Suprapubic skin (tissue), 4 donors: ENCODE data around the gene KCNB1. TPM values are rescaled to one million over a fixed set of nuclear protein-coding genes. Genes with fewer than 3 reads are reported as not detected.

Experiments used
- DNase-seq, 2 donors: peaks; one replicate each; pipeline ENCODE4 v3.0.0-alpha.2; 2019; ENCODE audit warnings: low spot score in 2 of 2
- H3K27ac ChIP-seq: fragments of 200-600 bp; sonication (generic); one replicate; pipeline ENCODE4 v1.5.1; 2019
- H3K27me3 ChIP-seq: fragments of 200-600 bp; sonication (generic); one replicate; pipeline ENCODE4 v1.5.1; 2019
- H3K36me3 ChIP-seq: fragments of 200-600 bp; sonication (generic); one replicate; pipeline ENCODE4 v1.5.1; 2019
- H3K4me1 ChIP-seq: fragments of 200-600 bp; sonication (generic); one replicate; pipeline ENCODE4 v1.5.1; 2019
- H3K4me3 ChIP-seq: fragments of 200-600 bp; sonication (generic); one replicate; pipeline ENCODE4 v1.5.1; 2019; ENCODE audit warnings: mild to moderate bottlenecking
- H3K9me3 ChIP-seq: fragments of 200-600 bp; sonication (generic); one replicate; pipeline ENCODE4 v1.5.1; 2019
- CTCF ChIP-seq, 2 donors: fragments of 200-600 bp in 1 of 2; fragments of 450-650 bp in 1 of 2; sonication (generic) in 1 of 2; IDR thresholded peaks; one replicate each; pipeline ENCODE4 v1.5.1; 2016 to 2019; ENCODE audit warnings: antibody characterized with exemption in 2 of 2, mild to moderate bottlenecking in 1 of 2, moderate library complexity in 1 of 2
- EP300 ChIP-seq: sonication (generic); formaldehyde crosslinking; IDR thresholded peaks from one replicate; pipeline ENCODE4 v1.6.1; 2017; ENCODE audit warnings: antibody characterized with exemption
- POLR2A ChIP-seq, 2 donors: fragments of 450-650 bp; IDR thresholded peaks; one replicate each; pipeline ENCODE4 v1.6.1; 2017; ENCODE audit warnings: antibody characterized with exemption in 2 of 2, mild to moderate bottlenecking in 2 of 2, moderate library complexity in 2 of 2
- POLR2AphosphoS5 ChIP-seq, 3 donors: sonication (generic); formaldehyde crosslinking; IDR thresholded peaks; one replicate each; pipeline ENCODE4 v1.6.1; 2017; ENCODE audit warnings: antibody characterized with exemption in 3 of 3
- WGBS: methylation state at CpG from one replicate; pipeline ENCODE4 v1.1.5; 2018; 5-methylcytosine and 5-hydroxymethylcytosine counted together
- total RNA-seq, 4 donors: library from RNA; depleted of rRNA; stranded (reverse); fragments of >200 nt; gene quantifications; one replicate each; pipeline ENCODE4 v1.1.0, GENCODE V29; 2016

The KCNB1 gene
- total RNA-seq, 4 donors from 2014 or later = 0.91 to 4.0 (median 2.3) TPM

DNA sequence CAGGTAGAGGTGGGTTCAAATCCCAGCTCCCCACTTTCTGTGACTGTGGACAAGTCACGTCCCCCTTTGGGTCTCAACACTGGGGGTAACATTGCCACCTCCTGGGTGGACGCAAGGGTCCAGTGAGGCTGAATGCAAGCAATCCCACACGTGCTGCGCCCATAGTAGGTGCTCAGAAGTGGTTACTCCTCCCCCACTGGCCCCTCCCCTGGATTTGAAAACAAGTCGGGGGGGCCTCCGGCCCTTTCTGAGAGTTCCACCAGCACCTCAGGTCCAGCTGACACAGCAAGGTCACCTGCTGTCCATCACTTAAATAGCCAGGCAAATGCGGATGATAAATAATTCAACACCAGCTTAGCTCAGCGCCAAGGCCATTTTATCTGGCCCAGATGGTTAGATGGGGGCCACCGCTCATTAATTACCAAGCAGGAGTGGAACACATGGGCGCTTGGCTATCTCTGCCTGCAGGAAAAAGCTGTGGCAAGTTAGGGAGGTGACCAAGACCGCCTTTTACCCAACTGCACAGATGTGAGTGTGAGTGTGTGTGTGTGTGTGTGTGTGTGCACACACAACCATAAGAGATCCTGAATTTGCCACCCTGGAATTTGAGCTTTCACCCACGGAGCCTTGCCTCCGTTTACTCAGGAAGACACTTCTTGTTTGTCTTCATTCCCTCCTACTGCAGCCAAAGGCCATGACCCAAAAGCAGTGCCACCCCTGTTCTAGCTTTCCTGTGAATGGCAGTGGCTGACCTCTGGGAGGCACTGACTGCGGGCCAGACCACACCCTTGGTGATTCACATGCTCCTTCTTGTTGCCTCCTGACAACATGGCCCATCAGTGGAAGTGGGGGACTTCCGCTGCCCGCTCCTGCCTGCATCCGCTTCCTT is 34.7 kb upstream of the KCNB1 start:
- Histone ChIP-seq H3K27ac (no peak overlapping the region), H3K9me3 (no peaks in the 10 kb centered on the region), H3K4me3 (no peak overlapping the region), H3K36me3 (no peaks in the 10 kb centered on the region), H3K4me1 (no peaks in the 10 kb centered on the region), H3K27me3 (peaks cover 19% of the 10 kb centered on the region)
- no peak for DNase-seq
- 79% methylated on average over 14 of the region's 17 CpGs for WGBS
- TF ChIP-seq POLR2AphosphoS5 (IDR thresholded peaks at IDR 0.05) = no peak
- no peak for TF ChIP-seq EP300
- no peak for TF ChIP-seq CTCF (IDR thresholded peaks at IDR 0.05)
- no peak for TF ChIP-seq POLR2A (IDR thresholded peaks at IDR 0.05)

DNA sequence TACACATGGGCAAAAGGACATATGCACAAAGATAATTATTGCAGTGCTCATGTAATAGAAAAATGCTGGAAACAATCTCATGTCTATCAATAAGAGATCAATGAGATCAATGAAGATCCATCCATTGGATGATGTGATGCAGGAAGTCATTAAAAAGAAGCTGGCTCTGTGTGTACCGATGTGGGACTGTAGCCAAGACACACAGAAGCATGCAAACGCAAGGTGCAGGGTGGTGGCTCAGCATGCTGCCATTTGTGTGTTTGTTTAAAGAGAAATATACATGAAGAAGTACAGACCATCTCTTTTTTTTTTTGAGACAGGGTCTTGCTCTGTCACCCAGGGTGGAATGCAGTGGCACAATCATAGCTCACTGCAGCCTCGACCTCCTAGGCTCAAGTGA is 33.1 kb upstream of the KCNB1 start:
- no peak for DNase-seq
- TF ChIP-seq POLR2A (IDR thresholded peaks at IDR 0.05) (no peak), POLR2AphosphoS5 (IDR thresholded peaks at IDR 0.05) (no peak), EP300 (no peak), CTCF (IDR thresholded peaks at IDR 0.05) (no peak)
- 42% methylated on average over 3 of the region's 3 CpGs for WGBS
- H3K9me3 ChIP-seq = no peaks in the 10 kb centered on the region
- peaks cover 5% of the 10 kb centered on the region for H3K4me1 ChIP-seq
- H3K27ac ChIP-seq = no peak overlapping the region
- peaks cover 22% of the 10 kb centered on the region for H3K27me3 ChIP-seq
- no peak overlapping the region for H3K4me3 ChIP-seq
- H3K36me3 ChIP-seq = no peaks in the 10 kb centered on the region

- Histone ChIP-seq H3K9me3 (no peaks in the 10 kb centered on the region), H3K4me3 (no peak overlapping the region), H3K4me1 (peaks cover 5% of the 10 kb centered on the region), H3K27ac (no peak overlapping the region), H3K27me3 (peaks cover 24% of the 10 kb centered on the region), H3K36me3 (no peaks in the 10 kb centered on the region)
- DNase-seq = no peak
- WGBS = 100% methylated on average over 2 of the region's 2 CpGs
- TF ChIP-seq CTCF (IDR thresholded peaks at IDR 0.05) (no peak), POLR2AphosphoS5 (IDR thresholded peaks at IDR 0.05) (no peak), POLR2A (IDR thresholded peaks at IDR 0.05) (no peak), EP300 (no peak)
Observed at GRCh38 chr20:49513517-49513916, 31.0 kb upstream of the KCNB1 start.

DNA sequence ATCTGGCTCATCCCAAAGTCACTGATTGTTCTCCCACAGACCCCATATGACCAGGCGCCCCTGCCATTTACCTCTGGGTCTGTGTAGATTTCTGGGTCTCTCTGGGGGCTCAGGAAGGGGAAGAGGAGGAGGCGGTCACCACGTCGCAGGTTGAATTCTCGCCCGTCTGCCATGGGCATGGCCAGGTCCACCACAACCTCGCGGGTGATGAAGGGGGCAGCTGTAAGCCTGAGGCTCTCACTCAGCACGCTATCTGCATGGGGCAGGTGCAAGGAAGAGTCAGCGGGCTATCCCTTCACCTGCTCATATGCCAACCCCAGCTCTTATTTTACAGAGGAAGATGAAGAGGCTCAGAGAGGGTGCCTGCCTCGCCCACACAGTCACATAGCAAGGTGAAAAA is 30.5 kb upstream of the KCNB1 start:
- 82% methylated on average over 9 of the region's 11 CpGs for WGBS
- Histone ChIP-seq H3K9me3 (no peaks in the 10 kb centered on the region), H3K27me3 (peaks cover 24% of the 10 kb centered on the region), H3K27ac (no peak overlapping the region), H3K4me3 (no peak overlapping the region), H3K36me3 (no peaks in the 10 kb centered on the region), H3K4me1 (peaks cover 10% of the 10 kb centered on the region)
- DNase-seq = no peak
- TF ChIP-seq POLR2A (IDR thresholded peaks at IDR 0.05) (no peak), EP300 (no peak), POLR2AphosphoS5 (IDR thresholded peaks at IDR 0.05) (no peak), CTCF (IDR thresholded peaks at IDR 0.05) (no peak)

GRCh38 chr20:49511788-49512525 is 29.5 kb upstream of the KCNB1 start:
- Histone ChIP-seq H3K27me3 (peaks cover 26% of the 10 kb centered on the region), H3K4me1 (peaks cover 12% of the 10 kb centered on the region), H3K9me3 (no peaks in the 10 kb centered on the region), H3K4me3 (no peak overlapping the region), H3K27ac (no peak overlapping the region), H3K36me3 (no peaks in the 10 kb centered on the region)
- no peak for DNase-seq
- TF ChIP-seq CTCF (IDR thresholded peaks at IDR 0.05) (no peak), EP300 (no peak), POLR2A (IDR thresholded peaks at IDR 0.05) (no peak), POLR2AphosphoS5 (IDR thresholded peaks at IDR 0.05) (no peak)
- WGBS = 98% methylated on average over 2 of the region's 2 CpGs
